Endothelial cell of hepatic sinusoid (primary cell): ENCODE results near the gene DLGAP1.
"Not testable (repeated sequence)": the region's sequence is repeated elsewhere in the genome, so short reads cannot be mapped to it uniquely, and the experiment has no call there.

Experiments used
- in situ Hi-C: cut with HindIII; loops from 2 replicates; pipeline ENCODE4 v1.10.0; 2017; ENCODE audit warnings: low sequenced_read_pairs

DLGAP1 gene

GRCh38 chr18:4106407-4107033 is 348.6 kb downstream of the DLGAP1 start:
- in situ Hi-C loops, result no loop called here

GRCh38 chr18:4102901-4103300 is 352.2 kb downstream of the DLGAP1 start:
- in situ Hi-C loops, result no loop called here

GRCh38 chr18:4101009-4101408 is 354.1 kb downstream of the DLGAP1 start:
- in situ Hi-C loops, result no loop called here

- in situ Hi-C loops, result no loop called here
Measured at GRCh38 chr18:4096486-4096885, 358.6 kb downstream of the DLGAP1 start.

- in situ Hi-C loops, result no loop called here
Measured at GRCh38 chr18:4093676-4094075, 361.4 kb downstream of the DLGAP1 start.

GRCh38 chr18:4084382-4084900 is 370.7 kb downstream of the DLGAP1 start:
- in situ Hi-C loops, result no loop called here

- in situ Hi-C loops, result no loop called here
Measured at GRCh38 chr18:4078246-4078645, 376.9 kb downstream of the DLGAP1 start.

GRCh38 chr18:4077721-4078120 is 377.4 kb downstream of the DLGAP1 start:
- in situ Hi-C loops, result no loop called here

- in situ Hi-C loops, result no loop called here
Measured at GRCh38 chr18:4077204-4077603, 377.9 kb downstream of the DLGAP1 start.

- in situ Hi-C loops, result no loop called here
Measured at GRCh38 chr18:4074647-4075046, 380.5 kb downstream of the DLGAP1 start.

- in situ Hi-C loops, result no loop called here
Measured at GRCh38 chr18:4069183-4069582, 385.9 kb downstream of the DLGAP1 start.

GRCh38 chr18:4068552-4069158 is 386.5 kb downstream of the DLGAP1 start:
- in situ Hi-C loops, result no loop called here

GRCh38 chr18:4063545-4063944 is 391.6 kb downstream of the DLGAP1 start:
- in situ Hi-C loops, result no loop called here

GRCh38 chr18:4060427-4061281 is 394.5 kb downstream of the DLGAP1 start:
- in situ Hi-C loops, result no loop called here

GRCh38 chr18:4058179-4058578 is 396.9 kb downstream of the DLGAP1 start:
- in situ Hi-C loops, result no loop called here

- in situ Hi-C loops, result no loop called here
Measured at GRCh38 chr18:4040391-4041092, 414.6 kb downstream of the DLGAP1 start.

GRCh38 chr18:4035521-4035920 is 419.6 kb downstream of the DLGAP1 start:
- in situ Hi-C loops, result no loop called here

- in situ Hi-C loops, result not testable (repeated sequence)
Measured at GRCh38 chr18:4034815-4035214, 420.3 kb downstream of the DLGAP1 start.

GRCh38 chr18:4026542-4026941 is 428.6 kb downstream of the DLGAP1 start:
- in situ Hi-C loops, result no loop called here

- in situ Hi-C loops, result no loop called here
Measured at GRCh38 chr18:4024702-4025101, 430.4 kb downstream of the DLGAP1 start.

- in situ Hi-C loops, result not testable (repeated sequence)
Measured at GRCh38 chr18:4022749-4023148, 432.4 kb downstream of the DLGAP1 start.
